ENCODE measurements around the gene CAVIN2. TPM values are rescaled to one million over a fixed set of nuclear protein-coding genes. Genes with fewer than 3 reads are reported as not detected.

Gene CAVIN2
- total and polyA plus RNA-seq, 9 of the 15 experiments (the other 6 are each of a cell fraction or from before 2014, with no cell fraction given), result 20.6 to 92.4 (median 69.0) TPM

Other genes with a start within 250 kb of the CAVIN2 start
- gene NABP1, start 169.0 kb downstream of the CAVIN2 start, total RNA-seq (2014; rRNA removed), result 18.6 and 20.2 TPM in 2 replicates
- 31.6 and 35.8 TPM in 2 replicates for gene NABP1, start 169.0 kb downstream of the CAVIN2 start, total RNA-seq (2014; rRNA removed; fragmentation: Illumina TruSeq; extraction: Trizol)
- gene NABP1, start 169.0 kb downstream of the CAVIN2 start, total RNA-seq (2015; rRNA removed; fragmentation: Illumina TruSeq; extraction: Trizol), result 37.2 and 44.0 TPM in 2 replicates
- gene NABP1, start 169.0 kb downstream of the CAVIN2 start, total RNA-seq (2021), result 24.5 and 28.1 TPM in 2 replicates
- gene NABP1, start 169.0 kb downstream of the CAVIN2 start, polyA plus RNA-seq (2011; rRNA removed), result 20.5 and 22.2 TPM in 2 replicates
- 15.6 and 17.1 TPM in 2 replicates for gene NABP1, start 169.0 kb downstream of the CAVIN2 start, polyA plus RNA-seq (2014; fragmentation: Illumina TruSeq; extraction: Trizol)
- 10 to 100 TPM; 12.8 to 14.9 TPM for gene NABP1, start 169.0 kb downstream of the CAVIN2 start, polyA plus RNA-seq (2014; fragmentation: Nextera tagmentation; extraction: Ambion mirVana)
- 13.9 and 15.4 TPM in 2 replicates for gene NABP1, start 169.0 kb downstream of the CAVIN2 start, polyA plus RNA-seq (2014; rRNA removed)

All from K562 (cell line).